Stimulated activated CD4-positive, alpha-beta T cell treated with anti-CD3 and anti-CD28 coated beads, TNF-alpha, amount 100 ng/mL, for 1 hour (primary cell): Measurements from ENCODE around the gene GP9.

Experiments used
- DNase-seq, 3 donors: peaks; one replicate each; pipeline ENCODE4 v3.0.0-alpha.2; 2020; ENCODE audit warnings: low read depth in 3 of 3, low spot score in 1 of 3

GP9 gene

GRCh38 chr3:129060276-129061022, at the start of gene GP9:
Gene GP9 (plus strand): TSS chr3:129060779. CDS start chr3:129061740, 961 bp downstream.
- DNase-seq: no peak

- no peak for DNase-seq
Observed at GRCh38 chr3:129013491-129013891, 47.1 kb upstream of the GP9 start.

GRCh38 chr3:129014148-129014547, 46.4 kb upstream of the GP9 start:
- DNase-seq: no peak

GRCh38 chr3:129014793-129015345, 45.7 kb upstream of the GP9 start:
- DNase-seq: no peak

GRCh38 chr3:129015388-129016105, 45.0 kb upstream of the GP9 start:
- DNase-seq: no peak

GRCh38 chr3:129016356-129016719, 44.2 kb upstream of the GP9 start:
- peak in 2 of 3 donors; percentile 13 to 29 for DNase-seq

- DNase-seq: no peak
Observed at GRCh38 chr3:129016720-129017483, 43.7 kb upstream of the GP9 start.

GRCh38 chr3:129017484-129017899, 43.1 kb upstream of the GP9 start:
- no peak for DNase-seq

- no peak for DNase-seq
Observed at GRCh38 chr3:129018271-129018670, 42.3 kb upstream of the GP9 start.

- no peak for DNase-seq
Observed at GRCh38 chr3:129018751-129019150, 41.8 kb upstream of the GP9 start.

GRCh38 chr3:129019266-129019665, 41.3 kb upstream of the GP9 start:
- no peak for DNase-seq

- DNase-seq: no peak
Observed at GRCh38 chr3:129020691-129021090, 39.9 kb upstream of the GP9 start.

- DNase-seq: no peak
Observed at GRCh38 chr3:129021140-129021551, 39.4 kb upstream of the GP9 start.

GRCh38 chr3:129022114-129023007, 38.2 kb upstream of the GP9 start:
- no peak for DNase-seq

GRCh38 chr3:129023008-129023358, 37.6 kb upstream of the GP9 start:
- no peak for DNase-seq

- DNase-seq: no peak
Observed at GRCh38 chr3:129023909-129024308, 36.7 kb upstream of the GP9 start.

GRCh38 chr3:129025108-129025507, 35.5 kb upstream of the GP9 start:
- no peak for DNase-seq

GRCh38 chr3:129025691-129026435, 34.7 kb upstream of the GP9 start:
- no peak for DNase-seq

- peak; percentile 76 to 79 (median 77) for DNase-seq
Observed at GRCh38 chr3:129026728-129027543, 33.6 kb upstream of the GP9 start.
